ENCODE results near the gene HECTD3.

- no peak for TF ChIP-seq CTCF (conservative IDR thresholded peaks at IDR 0.05 in 1 of 2, IDR thresholded peaks at IDR 0.05 in 1 of 2; ENCODE audit: extremely low read depth in 1 of 2, insufficient read depth in 1 of 2, low read depth in 1 of 2, low read length in 2 of 2)
- no peak for TF ChIP-seq EZH2 (IDR thresholded peaks at IDR 0.05; ENCODE audit: borderline replicate concordance, low read length)
Observed at GRCh38 chr1:45008076-45008475, 3.0 kb downstream of the HECTD3 start.

Measured in mammary epithelial cell (primary cell).